Suprapubic skin (tissue), 4 donors: Measurements from ENCODE around the gene BCAS1. TPM values are rescaled to one million over a fixed set of nuclear protein-coding genes. Genes with fewer than 3 reads are reported as not detected.

Experiments used
- DNase-seq, 2 donors: peaks; one replicate each; pipeline ENCODE4 v3.0.0-alpha.2; 2019; ENCODE audit warnings: low spot score in 2 of 2
- H3K27ac ChIP-seq: fragments of 200-600 bp; sonication (generic); one replicate; pipeline ENCODE4 v1.5.1; 2019
- H3K27me3 ChIP-seq: fragments of 200-600 bp; sonication (generic); one replicate; pipeline ENCODE4 v1.5.1; 2019
- H3K36me3 ChIP-seq: fragments of 200-600 bp; sonication (generic); one replicate; pipeline ENCODE4 v1.5.1; 2019
- H3K4me1 ChIP-seq: fragments of 200-600 bp; sonication (generic); one replicate; pipeline ENCODE4 v1.5.1; 2019
- H3K4me3 ChIP-seq: fragments of 200-600 bp; sonication (generic); one replicate; pipeline ENCODE4 v1.5.1; 2019; ENCODE audit warnings: mild to moderate bottlenecking
- H3K9me3 ChIP-seq: fragments of 200-600 bp; sonication (generic); one replicate; pipeline ENCODE4 v1.5.1; 2019
- EP300 ChIP-seq: sonication (generic); formaldehyde crosslinking; IDR thresholded peaks from one replicate; pipeline ENCODE4 v1.6.1; 2017; ENCODE audit warnings: antibody characterized with exemption
- POLR2A ChIP-seq, 2 donors: fragments of 450-650 bp; IDR thresholded peaks; one replicate each; pipeline ENCODE4 v1.6.1; 2017; ENCODE audit warnings: antibody characterized with exemption in 2 of 2, mild to moderate bottlenecking in 2 of 2, moderate library complexity in 2 of 2
- POLR2AphosphoS5 ChIP-seq, 3 donors: sonication (generic); formaldehyde crosslinking; IDR thresholded peaks; one replicate each; pipeline ENCODE4 v1.6.1; 2017; ENCODE audit warnings: antibody characterized with exemption in 3 of 3
- WGBS: methylation state at CpG from one replicate; pipeline ENCODE4 v1.1.5; 2018; 5-methylcytosine and 5-hydroxymethylcytosine counted together
- total RNA-seq, 4 donors: library from RNA; depleted of rRNA; stranded (reverse); fragments of >200 nt; gene quantifications; one replicate each; pipeline ENCODE4 v1.1.0, GENCODE V29; 2016
- TF ChIP-seq, protein P1 (sequence below), 2 donors: fragments of 200-600 bp in 1 of 2; fragments of 450-650 bp in 1 of 2; sonication (generic) in 1 of 2; IDR thresholded peaks; one replicate each; pipeline ENCODE4 v1.5.1; 2016 to 2019; ENCODE audit warnings: antibody characterized with exemption in 2 of 2, mild to moderate bottlenecking in 1 of 2, moderate library complexity in 1 of 2

BCAS1 gene
- total RNA-seq, 4 donors from 2014 or later, result 1.7 to 3.4 (median 2.1) TPM

DNA sequence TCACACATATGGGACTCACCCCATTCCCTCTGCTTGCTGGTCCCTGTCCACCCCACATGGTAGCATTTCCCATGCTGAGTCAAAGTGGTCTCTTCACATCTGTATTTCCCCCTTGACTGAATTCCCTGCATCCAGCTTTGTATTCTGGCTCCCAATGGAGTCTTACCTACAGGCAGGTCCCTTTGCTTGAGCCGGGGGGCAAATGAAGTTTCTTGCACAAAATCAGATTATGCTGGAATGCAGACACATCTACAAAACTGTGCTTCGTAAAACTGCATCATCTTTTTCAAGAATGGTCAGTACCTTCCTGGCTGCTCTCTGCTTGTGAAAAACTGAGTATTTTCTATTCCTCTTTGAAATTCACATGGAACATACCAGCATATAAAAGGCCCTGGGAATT is 32.1 kb upstream of the BCAS1 start:
- Histone ChIP-seq H3K9me3 (no peaks in the 10 kb centered on the region), H3K27me3 (no peaks in the 10 kb centered on the region), H3K4me1 (peaks cover 23% of the 10 kb centered on the region), H3K27ac (no peak overlapping the region), H3K4me3 (no peak overlapping the region), H3K36me3 (no peaks in the 10 kb centered on the region)
- no peak for DNase-seq
- WGBS, result 93% methylated on average over 2 of the region's 2 CpGs
- no peak for TF ChIP-seq POLR2A (IDR thresholded peaks at IDR 0.05)
- TF ChIP-seq, protein P1, sequence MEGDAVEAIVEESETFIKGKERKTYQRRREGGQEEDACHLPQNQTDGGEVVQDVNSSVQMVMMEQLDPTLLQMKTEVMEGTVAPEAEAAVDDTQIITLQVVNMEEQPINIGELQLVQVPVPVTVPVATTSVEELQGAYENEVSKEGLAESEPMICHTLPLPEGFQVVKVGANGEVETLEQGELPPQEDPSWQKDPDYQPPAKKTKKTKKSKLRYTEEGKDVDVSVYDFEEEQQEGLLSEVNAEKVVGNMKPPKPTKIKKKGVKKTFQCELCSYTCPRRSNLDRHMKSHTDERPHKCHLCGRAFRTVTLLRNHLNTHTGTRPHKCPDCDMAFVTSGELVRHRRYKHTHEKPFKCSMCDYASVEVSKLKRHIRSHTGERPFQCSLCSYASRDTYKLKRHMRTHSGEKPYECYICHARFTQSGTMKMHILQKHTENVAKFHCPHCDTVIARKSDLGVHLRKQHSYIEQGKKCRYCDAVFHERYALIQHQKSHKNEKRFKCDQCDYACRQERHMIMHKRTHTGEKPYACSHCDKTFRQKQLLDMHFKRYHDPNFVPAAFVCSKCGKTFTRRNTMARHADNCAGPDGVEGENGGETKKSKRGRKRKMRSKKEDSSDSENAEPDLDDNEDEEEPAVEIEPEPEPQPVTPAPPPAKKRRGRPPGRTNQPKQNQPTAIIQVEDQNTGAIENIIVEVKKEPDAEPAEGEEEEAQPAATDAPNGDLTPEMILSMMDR (IDR thresholded peaks at IDR 0.05), result no peak
- no peak for TF ChIP-seq POLR2AphosphoS5 (IDR thresholded peaks at IDR 0.05)
- no peak for TF ChIP-seq EP300

- WGBS, result 88% methylated on average over 2 of the region's 2 CpGs
- TF ChIP-seq POLR2AphosphoS5 (IDR thresholded peaks at IDR 0.05) (no peak), EP300 (no peak), POLR2A (IDR thresholded peaks at IDR 0.05) (no peak)
- TF ChIP-seq, protein P1 (IDR thresholded peaks at IDR 0.05), result no peak
- no peaks in the 10 kb centered on the region for H3K36me3 ChIP-seq
- H3K4me1 ChIP-seq, result peaks cover 7% of the 10 kb centered on the region
- DNase-seq, result no peak
- H3K9me3 ChIP-seq, result no peaks in the 10 kb centered on the region
- H3K27me3 ChIP-seq, result no peaks in the 10 kb centered on the region
- H3K4me3 ChIP-seq, result no peak overlapping the region
- H3K27ac ChIP-seq, result no peak overlapping the region
Measured at GRCh38 chr20:54100563-54100962, 30.2 kb upstream of the BCAS1 start.

DNA sequence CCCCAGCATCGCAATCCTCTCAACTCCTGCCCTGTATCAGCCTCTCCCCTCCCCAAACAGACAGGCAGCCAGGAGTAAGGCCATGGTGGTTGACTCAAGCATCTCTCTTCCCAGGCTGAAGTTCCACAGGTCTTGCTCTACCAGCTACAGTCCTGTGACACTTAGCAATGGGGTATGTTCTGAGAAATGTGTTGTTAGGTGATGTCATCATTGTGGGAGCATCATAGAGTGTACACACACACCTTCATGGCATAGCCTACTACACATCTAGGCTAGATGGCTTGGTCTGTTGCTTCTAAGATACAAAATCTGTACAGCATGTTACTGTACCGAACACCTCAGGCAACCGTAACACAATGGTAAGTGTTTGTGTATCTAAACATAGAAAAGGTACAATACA is 29.5 kb upstream of the BCAS1 start:
- no peak for DNase-seq
- no peaks in the 10 kb centered on the region for H3K36me3 ChIP-seq
- H3K4me3 ChIP-seq, result no peak overlapping the region
- no peak overlapping the region for H3K27ac ChIP-seq
- H3K9me3 ChIP-seq, result no peaks in the 10 kb centered on the region
- WGBS, result 98% methylated on average over 3 of the region's 3 CpGs
- TF ChIP-seq, protein P1 (IDR thresholded peaks at IDR 0.05), result no peak
- TF ChIP-seq EP300, result no peak
- TF ChIP-seq POLR2A (IDR thresholded peaks at IDR 0.05), result no peak
- no peak for TF ChIP-seq POLR2AphosphoS5 (IDR thresholded peaks at IDR 0.05)
- peaks cover 1% of the 10 kb centered on the region for H3K4me1 ChIP-seq
- no peaks in the 10 kb centered on the region for H3K27me3 ChIP-seq

- H3K9me3 ChIP-seq, result no peaks in the 10 kb centered on the region
- WGBS, result 81% methylated on average over 3 of the region's 3 CpGs
- TF ChIP-seq POLR2AphosphoS5 (IDR thresholded peaks at IDR 0.05) (no peak), EP300 (no peak), POLR2A (IDR thresholded peaks at IDR 0.05) (no peak)
- TF ChIP-seq, protein P1 (IDR thresholded peaks at IDR 0.05), result no peak
Measured at GRCh38 chr20:54098047-54098446, 27.7 kb upstream of the BCAS1 start.

DNA sequence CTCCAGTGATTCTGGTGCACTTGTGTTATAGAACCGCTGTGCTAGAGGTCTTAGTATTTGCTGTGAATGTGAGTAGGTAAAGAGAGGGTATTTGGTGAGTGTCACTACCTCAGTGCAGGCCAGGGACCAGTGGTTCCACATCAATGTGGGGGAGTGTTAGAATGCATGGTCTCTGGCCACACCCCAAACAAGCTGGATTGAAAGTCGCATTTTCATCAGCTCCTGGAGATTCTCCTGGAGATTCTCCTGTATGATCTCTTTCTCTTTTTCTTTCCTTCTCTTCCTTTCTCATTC is 26.8 kb upstream of the BCAS1 start:
- WGBS, result 92% methylated on average over 2 of the region's 2 CpGs
- no peak overlapping the region for H3K4me3 ChIP-seq
- TF ChIP-seq, protein P1 (IDR thresholded peaks at IDR 0.05), result no peak
- TF ChIP-seq POLR2AphosphoS5 (IDR thresholded peaks at IDR 0.05) (no peak), EP300 (no peak), POLR2A (IDR thresholded peaks at IDR 0.05) (no peak)
- H3K27ac ChIP-seq, result no peak overlapping the region
- no peaks in the 10 kb centered on the region for H3K27me3 ChIP-seq
- no peaks in the 10 kb centered on the region for H3K9me3 ChIP-seq
- no peaks in the 10 kb centered on the region for H3K4me1 ChIP-seq
- no peaks in the 10 kb centered on the region for H3K36me3 ChIP-seq
- DNase-seq, result no peak

More at GRCh38 chr20:54098047-54098446, 27.7 kb upstream of the BCAS1 start:
- Histone ChIP-seq H3K4me3 (no peak overlapping the region), H3K27me3 (no peaks in the 10 kb centered on the region), H3K4me1 (no peaks in the 10 kb centered on the region), H3K36me3 (no peaks in the 10 kb centered on the region), H3K27ac (no peak overlapping the region)
- no peak for DNase-seq
